Measurements from ENCODE around the gene RPS14. TPM values are rescaled to one million over a fixed set of nuclear protein-coding genes. Genes with fewer than 3 reads are reported as not detected.
"Not testable (repeated sequence)": the region's sequence is repeated elsewhere in the genome, so short reads cannot be mapped to it uniquely, and the experiment has no call there.

RPS14 gene
- total RNA-seq, 2 experiments from 2014 or later, result 3,748 to 3,882 TPM

DNA sequence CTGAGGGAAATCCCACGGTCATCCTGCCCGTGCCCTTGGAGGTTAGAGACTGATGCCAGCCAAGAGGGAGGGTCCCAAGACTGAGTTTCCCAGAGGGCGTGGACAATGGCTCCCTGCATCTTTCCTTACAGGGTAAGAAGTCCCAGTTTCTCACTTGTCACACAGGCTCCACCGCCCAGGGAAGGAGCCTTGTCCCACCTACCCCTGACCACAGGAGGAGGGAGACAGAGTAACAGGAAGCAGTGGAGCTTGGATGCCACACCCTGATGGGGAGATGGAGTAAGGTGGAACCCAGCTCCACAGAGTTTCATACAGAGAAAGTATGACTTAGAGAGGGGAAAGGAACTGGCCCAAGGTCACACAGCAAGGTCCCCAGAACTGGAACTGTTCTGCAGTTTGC, 27.5 kb downstream of the RPS14 start:
- Mint-ChIP-seq H3K27ac (no peak overlapping the region), H3K36me3 (no peaks in the 10 kb centered on the region), H3K4me3 (no peak overlapping the region), H3K27me3 (no peaks in the 10 kb centered on the region), H3K4me1 (ENCODE audit: low read depth) (no peaks in the 10 kb centered on the region), H3K9me3 (peaks cover 2% of the 10 kb centered on the region)
- intact Hi-C loops (cut with micrococcal nuclease), result no loop called here
- DNase-seq, result no peak
- ChIA-PET CTCF (interaction anchor here (1.6 kb wide), 1 partner anchor 14 kb away, joined by 3 read pairs; no protein-coding TSS in a partner anchor), POLR2A (no interaction called here)

DNA sequence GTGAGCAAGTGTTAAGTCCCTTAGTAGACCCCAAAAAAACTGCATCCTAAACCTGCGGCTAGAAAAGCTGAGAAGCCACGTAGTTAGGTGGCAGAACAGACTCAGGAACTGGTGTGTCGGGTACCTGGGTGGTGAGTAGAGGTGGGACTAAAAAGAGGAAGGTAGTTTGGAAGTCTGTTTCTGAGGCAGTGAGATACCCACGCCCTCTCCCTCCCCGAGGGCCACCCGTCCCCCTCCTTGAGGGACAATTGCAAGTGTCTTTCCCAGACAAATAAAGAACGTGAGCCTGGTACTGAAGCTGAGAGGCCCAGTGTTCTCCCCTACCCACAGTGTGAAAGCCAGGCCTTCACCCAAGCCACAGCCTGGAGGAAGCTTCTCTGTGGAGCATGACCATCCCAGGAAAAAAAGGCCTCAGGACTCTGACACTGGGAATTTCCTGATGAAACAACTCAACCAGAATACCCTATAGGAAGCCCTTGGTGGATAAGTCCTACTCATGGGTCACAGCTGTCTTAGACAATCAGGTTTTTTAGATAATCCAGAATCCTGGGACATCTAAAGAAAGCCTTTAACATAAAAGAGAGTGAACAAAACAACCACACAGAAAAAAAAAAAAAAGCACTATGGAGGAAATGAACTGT, 29.8 kb downstream of the RPS14 start:
- ChIA-PET POLR2A (no interaction called here), CTCF (interaction anchor here (1.4 kb wide), 1 partner anchor 16 kb away, joined by 5 read pairs; no protein-coding TSS in a partner anchor)
- Mint-ChIP-seq H3K9me3 (peaks cover 2% of the 10 kb centered on the region), H3K4me1 (ENCODE audit: low read depth) (no peaks in the 10 kb centered on the region), H3K4me3 (no peak overlapping the region), H3K27ac (no peak overlapping the region), H3K27me3 (no peaks in the 10 kb centered on the region), H3K36me3 (no peaks in the 10 kb centered on the region)
- DNase-seq, result no peak
- intact Hi-C loops (cut with micrococcal nuclease), result no loop called here

DNA sequence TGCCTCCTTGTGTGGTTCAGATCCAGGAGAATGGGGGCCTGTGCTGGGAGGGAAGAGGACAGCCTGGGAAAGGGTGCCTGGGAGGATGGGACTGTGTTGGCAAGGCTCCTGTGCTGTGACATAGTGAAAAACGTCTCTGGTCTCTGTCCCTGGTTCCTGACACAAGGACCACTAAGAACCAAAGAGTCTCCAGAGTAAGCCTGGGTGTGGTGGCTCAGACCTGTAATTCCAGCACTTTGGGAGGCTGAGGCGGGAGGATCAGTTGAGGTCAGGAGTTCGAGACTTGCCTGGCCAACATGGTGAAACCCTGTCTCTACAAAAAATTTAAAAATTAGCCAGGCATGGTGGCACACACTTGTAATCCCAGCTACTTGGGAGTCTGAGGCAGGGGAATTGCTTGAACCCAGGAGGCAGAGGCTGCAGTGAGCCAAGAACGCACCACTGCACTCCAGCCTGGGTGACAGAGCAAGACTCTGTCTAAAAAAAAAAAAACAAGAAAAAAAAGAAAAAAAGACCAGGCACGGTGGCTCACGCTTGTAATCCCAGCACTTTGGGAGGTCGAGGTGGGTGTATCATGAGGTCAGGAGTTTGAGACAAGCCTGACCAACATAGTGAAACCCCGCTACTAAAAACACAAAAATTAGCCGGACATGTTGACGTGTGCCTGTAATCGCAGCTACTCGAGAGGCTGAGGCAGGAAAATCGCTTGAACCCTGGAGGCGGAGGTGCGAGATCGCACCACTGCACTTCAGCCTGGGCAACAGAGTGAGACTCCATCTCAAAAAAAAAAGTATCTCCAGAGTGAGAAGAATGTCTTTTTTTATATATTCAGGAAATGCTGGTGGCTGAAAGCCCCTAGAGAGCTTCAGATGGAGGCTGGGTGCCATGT, 35.4 kb downstream of the RPS14 start:
- ChIA-PET CTCF (interaction anchor here (1.5 to 3.7 kb wide), 3 partner anchors 15 to 62 kb away, joined by 4 to 25 read pairs (median 13); partner anchors contain the start of gene RPS14), POLR2A (interaction anchor here (1.6 to 2.0 kb wide), 3 partner anchors 14 to 56 kb away, joined by 3 to 10 read pairs (median 6); partner anchors contain the start of gene TCOF1)
- H3K4me3 Mint-ChIP-seq, H3K9me3 Mint-ChIP-seq, DNase-seq, H3K27me3 Mint-ChIP-seq: not testable (repeated sequence)
- H3K36me3 Mint-ChIP-seq, result peaks cover 13% of the 10 kb centered on the region
- intact Hi-C loops (cut with micrococcal nuclease), result loop anchor here (2.0 to 5.0 kb wide), 3 partner anchors 412 to 863 kb away; partner anchors contain the start of genes CSNK1A1, HMGXB3 and TIGD6
- H3K4me1 Mint-ChIP-seq (ENCODE audit: low read depth), result peaks cover 36% of the 10 kb centered on the region
- peak overlapping the region; percentile 99 for H3K27ac Mint-ChIP-seq

DNA sequence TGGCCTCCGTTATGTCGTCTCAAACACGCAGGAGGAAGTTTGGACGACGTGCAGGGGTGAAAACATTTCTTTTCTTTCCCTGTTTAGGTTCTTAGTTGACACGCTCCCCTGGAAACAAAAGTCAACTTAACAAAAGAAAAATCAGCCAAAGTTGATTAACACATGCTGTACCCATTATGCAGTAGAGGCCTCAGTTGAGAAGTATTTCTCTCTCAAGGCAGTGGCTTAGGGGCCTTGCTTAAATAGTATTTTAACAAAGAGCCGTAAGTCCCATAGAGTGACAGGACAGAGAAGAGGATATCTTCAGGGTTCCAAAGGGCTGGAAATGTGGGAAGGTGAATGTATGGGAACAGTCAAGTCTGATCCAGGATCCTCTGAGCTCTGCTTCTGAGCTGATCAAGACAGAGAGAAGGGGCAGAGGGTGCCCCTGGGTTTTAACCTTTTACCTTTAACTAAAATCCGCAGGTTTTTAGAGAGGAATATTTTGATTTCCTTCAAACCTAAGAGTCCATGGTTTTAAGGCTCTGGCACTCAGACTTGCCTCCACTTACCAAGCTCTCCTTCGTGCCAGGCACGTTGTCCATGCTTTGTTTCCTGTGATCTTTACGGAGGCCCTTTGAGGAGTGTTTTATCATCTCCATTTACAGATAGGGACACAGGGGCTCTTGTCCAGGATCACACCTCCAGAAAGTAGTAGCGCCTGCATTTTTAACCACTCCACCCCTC, 36.2 kb downstream of the RPS14 start:
- H3K9me3 Mint-ChIP-seq, result no peaks in the 10 kb centered on the region
- peak overlapping the region; percentile 97 for H3K4me3 Mint-ChIP-seq
- H3K36me3 Mint-ChIP-seq, result peaks cover 18% of the 10 kb centered on the region
- H3K4me1 Mint-ChIP-seq (ENCODE audit: low read depth), result peaks cover 39% of the 10 kb centered on the region
- no peaks in the 10 kb centered on the region for H3K27me3 Mint-ChIP-seq
- POLR2A ChIA-PET, result interaction anchor here (0.6 to 2.0 kb wide), 11 partner anchors 12 to 291 kb away, joined by 3 to 10 read pairs (median 5); partner anchors contain the start of gene TCOF1
- intact Hi-C loops (cut with micrococcal nuclease), result loop anchor here (2.0 to 5.0 kb wide), 3 partner anchors 411 to 863 kb away; partner anchors contain the start of genes CSNK1A1, HMGXB3 and TIGD6
- CTCF ChIA-PET, result interaction anchor here (0.6 to 3.7 kb wide), 8 partner anchors 14 to 839 kb away, joined by 3 to 25 read pairs (median 4); partner anchors contain the start of gene RPS14
- no peak for DNase-seq
- H3K27ac Mint-ChIP-seq, result peak overlapping the region; percentile 99

DNA sequence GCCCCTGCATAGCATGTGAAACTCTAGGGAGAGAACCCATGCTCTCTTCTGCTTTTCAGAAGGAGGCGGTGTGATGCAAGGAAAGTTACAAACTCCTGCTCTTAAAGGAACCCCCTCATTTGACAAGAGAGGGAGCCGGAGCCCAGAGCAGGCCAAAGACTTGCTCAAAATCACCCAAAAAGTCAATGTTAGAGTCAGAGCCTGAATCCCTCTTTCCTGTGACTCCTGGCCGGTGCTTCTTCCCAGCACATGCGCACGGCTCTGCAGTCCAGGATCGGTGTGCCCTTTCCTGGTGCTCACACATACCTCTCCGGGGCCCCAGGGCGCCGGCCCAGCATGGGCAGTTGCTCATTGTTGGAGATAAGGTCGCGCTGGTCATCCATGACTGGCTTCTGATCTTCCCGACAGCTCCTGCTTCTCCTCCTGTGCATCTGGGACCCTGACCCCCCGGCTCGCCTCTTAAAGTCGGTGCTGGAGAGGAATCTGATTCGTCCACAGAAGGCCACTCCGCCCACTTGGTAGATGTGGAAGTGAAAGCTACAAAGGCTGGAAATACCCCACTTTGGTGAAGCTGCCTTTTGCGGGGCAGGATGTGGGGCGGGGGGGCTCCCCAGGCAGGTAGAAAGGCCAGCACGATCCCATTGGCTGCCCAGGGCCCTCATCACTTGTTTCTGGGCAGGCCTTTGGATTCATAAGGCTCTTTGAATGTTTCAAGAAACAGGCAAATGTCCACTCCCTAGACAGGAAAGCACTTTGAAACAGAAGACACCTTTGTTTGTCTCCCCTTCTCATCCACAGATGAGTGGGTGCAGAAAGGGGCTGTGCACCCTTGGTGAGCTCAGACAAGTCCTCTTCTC, 37.0 kb downstream of the RPS14 start, which contains the start of gene CD74:
Gene CD74, minus strand, starts transcription at position 592 of the 857 bp plus-strand sequence. Its CDS starts 161 bp downstream, at position 431.
- Mint-ChIP-seq H3K4me3 (peak within 1 kb of the TSS; percentile 97), H3K27me3 (no peaks in the 10 kb centered on the region), H3K27ac (peak within 1 kb of the TSS; percentile 99), H3K9me3 (no peaks in the 10 kb centered on the region), H3K4me1 (ENCODE audit: low read depth) (peaks cover 39% of the 10 kb centered on the region), H3K36me3 (peaks cover 18% of the 10 kb centered on the region)
- ChIA-PET CTCF (interaction anchor here (0.6 to 3.7 kb wide), 9 partner anchors 13 to 840 kb away, joined by 3 to 25 read pairs (median 3); partner anchors contain the start of gene RPS14), POLR2A (interaction anchor here (0.6 to 2.0 kb wide), 11 partner anchors 11 to 292 kb away, joined by 3 to 10 read pairs (median 5); partner anchors contain the start of gene TCOF1)
- intact Hi-C loops (cut with micrococcal nuclease), result loop anchor here (1.0 to 5.0 kb wide), 6 partner anchors 24 to 862 kb away; partner anchors contain the start of genes CSNK1A1, HMGXB3, TCOF1 and TIGD6
- DNase-seq, result peak; percentile 97

DNA sequence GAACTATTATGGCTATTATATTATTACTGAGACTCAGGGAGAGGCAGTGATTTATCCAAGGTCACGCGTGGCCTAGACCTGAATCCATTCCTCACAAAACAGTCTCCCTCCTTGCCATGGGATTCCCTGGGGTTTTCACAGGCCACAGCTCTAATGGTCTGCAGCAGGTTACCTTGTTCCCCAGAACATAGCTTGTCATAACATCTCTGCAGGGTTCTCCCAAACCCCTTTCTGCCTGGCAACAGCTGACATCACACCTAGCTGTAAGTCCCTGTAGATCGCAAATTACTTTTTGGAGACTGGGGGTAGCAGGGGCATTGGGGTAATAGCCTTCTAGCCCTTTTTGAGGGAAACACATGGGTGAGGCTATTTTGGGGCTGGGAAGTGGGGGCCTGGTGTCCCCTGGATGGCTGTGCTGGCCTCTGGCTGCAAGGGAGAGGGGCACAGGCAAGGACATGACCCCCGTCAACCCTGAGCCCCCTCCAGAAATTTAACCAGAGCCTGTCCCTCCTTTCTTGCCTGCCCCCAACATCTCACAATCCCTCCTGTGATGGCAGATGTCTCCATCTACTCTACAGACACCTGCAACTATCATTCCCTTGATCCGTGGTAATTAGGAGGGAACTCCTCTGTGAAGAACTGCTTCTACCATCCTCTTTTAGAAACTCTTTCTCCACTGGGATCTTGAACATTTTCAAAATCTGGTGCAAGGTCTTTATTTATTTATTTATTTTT, 38.1 kb downstream of the RPS14 start:
- peak overlapping the region; percentile 97 for H3K4me3 Mint-ChIP-seq
- ChIA-PET CTCF (interaction anchor here (0.6 to 3.7 kb wide), 5 partner anchors 13 to 1055 kb away, joined by 3 to 25 read pairs (median 10); partner anchors contain the start of gene RPS14), POLR2A (interaction anchor here (0.8 to 1.9 kb wide), 6 partner anchors 9 to 31 kb away, joined by 3 to 6 read pairs (median 4); no protein-coding TSS in a partner anchor)
- H3K4me1 Mint-ChIP-seq (ENCODE audit: low read depth), result peaks cover 39% of the 10 kb centered on the region
- no peaks in the 10 kb centered on the region for H3K9me3 Mint-ChIP-seq
- intact Hi-C loops (cut with micrococcal nuclease), result loop anchor here (5.0 kb wide), 2 partner anchors 409 to 666 kb away; partner anchors contain the start of genes HMGXB3 and TIGD6
- H3K27ac Mint-ChIP-seq, result peak overlapping the region; percentile 99
- peaks cover 22% of the 10 kb centered on the region for H3K36me3 Mint-ChIP-seq
- peak; percentile 80 for DNase-seq
- no peaks in the 10 kb centered on the region for H3K27me3 Mint-ChIP-seq

DNA sequence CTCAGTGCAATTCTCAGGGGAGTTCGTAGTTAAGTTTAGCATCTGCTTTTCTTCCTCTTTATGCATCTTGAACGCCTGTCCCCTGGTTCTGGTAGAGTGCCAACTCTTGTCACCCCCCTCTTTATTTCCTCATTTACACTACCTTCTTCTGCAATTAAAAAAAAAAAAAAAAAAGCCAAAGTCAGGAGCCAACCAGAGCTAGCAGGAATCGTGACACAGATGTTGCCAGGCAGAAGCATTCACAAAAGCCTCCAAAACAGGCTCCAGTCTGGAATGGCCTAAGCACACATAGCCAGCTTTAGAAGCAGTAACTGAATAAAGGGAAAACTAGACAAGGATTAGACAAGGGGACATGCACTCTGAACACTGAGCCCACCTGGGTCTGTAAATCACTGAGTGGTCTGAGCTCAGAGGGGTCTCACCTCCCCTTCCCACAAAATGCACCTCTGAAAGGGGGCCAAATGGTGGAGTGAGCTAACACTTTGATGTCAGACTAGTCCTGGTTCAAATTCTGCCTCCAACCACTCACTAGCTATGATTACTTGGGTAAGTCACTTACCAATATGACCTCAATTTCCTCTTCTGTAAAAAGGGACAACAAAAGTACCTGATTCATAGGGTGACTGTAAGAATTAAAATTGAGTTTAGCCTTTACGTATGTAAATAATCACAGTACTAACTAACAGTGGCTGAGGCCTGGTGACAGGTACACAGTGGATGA, 38.9 kb downstream of the RPS14 start:
- Mint-ChIP-seq H3K27ac (peak overlapping the region; percentile 99), H3K4me3 (peak overlapping the region; percentile 97), H3K27me3 (no peaks in the 10 kb centered on the region), H3K4me1 (ENCODE audit: low read depth) (peaks cover 39% of the 10 kb centered on the region), H3K36me3 (peaks cover 26% of the 10 kb centered on the region), H3K9me3 (no peaks in the 10 kb centered on the region)
- peak; percentile 60 for DNase-seq
- CTCF ChIA-PET, result interaction anchor here (0.6 to 3.7 kb wide), 5 partner anchors 12 to 1054 kb away, joined by 3 to 25 read pairs (median 10); partner anchors contain the start of gene RPS14
- intact Hi-C loops (cut with micrococcal nuclease), result loop anchor here (5.0 kb wide), 2 partner anchors 408 to 667 kb away; partner anchors contain the start of genes HMGXB3 and TIGD6
- POLR2A ChIA-PET, result interaction anchor here (0.6 to 1.7 kb wide), 8 partner anchors 9 to 1341 kb away, joined by 3 to 6 read pairs (median 4); no protein-coding TSS in a partner anchor

DNA sequence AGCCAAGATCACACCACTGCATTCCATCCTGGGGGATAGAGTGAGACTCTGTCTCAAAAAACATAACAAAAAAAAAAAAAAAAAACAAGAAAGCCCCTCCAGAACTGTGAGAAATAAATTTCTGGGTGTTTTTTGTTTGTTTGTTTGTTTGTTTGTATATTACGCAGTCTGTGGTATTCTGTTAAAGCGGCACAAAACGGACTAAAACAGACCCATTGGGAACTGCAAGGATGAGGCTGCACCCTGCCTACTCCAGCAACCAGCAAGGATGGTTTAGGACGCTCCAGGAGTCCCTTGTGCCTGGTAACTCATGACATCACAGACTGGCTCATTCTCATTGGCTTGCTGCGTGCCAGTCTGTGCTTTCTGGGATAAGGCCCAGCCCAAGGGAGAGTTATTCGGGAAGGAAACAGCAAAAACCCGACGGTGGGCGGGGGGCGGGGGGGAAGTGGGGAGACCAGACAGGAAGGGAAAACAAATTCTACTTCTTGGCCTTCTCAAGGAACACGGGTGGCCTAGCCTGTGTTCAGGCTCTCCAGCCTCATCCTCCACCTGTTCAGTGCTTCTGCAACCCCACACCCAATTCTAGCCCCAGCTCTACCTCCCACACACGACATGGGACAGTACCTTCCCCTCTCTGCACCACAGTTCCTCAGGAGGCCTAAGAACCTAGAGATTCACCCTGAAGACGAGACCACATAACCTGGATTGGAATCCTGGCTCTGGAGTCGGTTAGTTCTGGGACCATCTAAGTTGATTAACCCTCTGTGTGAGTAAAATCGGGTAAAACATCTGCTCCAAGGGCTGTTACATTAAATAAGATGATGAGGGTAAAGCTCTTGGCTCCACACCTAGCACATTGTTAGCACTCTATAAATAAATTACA, 39.7 kb downstream of the RPS14 start:
- H3K27ac Mint-ChIP-seq, result peak overlapping the region; percentile 99
- peaks cover 30% of the 10 kb centered on the region for H3K36me3 Mint-ChIP-seq
- H3K4me1 Mint-ChIP-seq (ENCODE audit: low read depth), result peaks cover 39% of the 10 kb centered on the region
- CTCF ChIA-PET, result interaction anchor here (1.6 to 3.7 kb wide), 3 partner anchors 11 to 40 kb away, joined by 10 to 25 read pairs (median 21); partner anchors contain the start of gene RPS14
- intact Hi-C loops (cut with micrococcal nuclease), result loop anchor here (5.0 kb wide), 2 partner anchors 408 to 667 kb away; partner anchors contain the start of genes HMGXB3 and TIGD6
- peak; percentile 70 for DNase-seq
- POLR2A ChIA-PET, result interaction anchor here (0.6 to 1.7 kb wide), 6 partner anchors 8 to 1341 kb away, joined by 3 to 6 read pairs (median 4); no protein-coding TSS in a partner anchor
- peak overlapping the region; percentile 97 for H3K4me3 Mint-ChIP-seq
- no peaks in the 10 kb centered on the region for H3K9me3 Mint-ChIP-seq
- no peaks in the 10 kb centered on the region for H3K27me3 Mint-ChIP-seq

All from activated CD4-positive, alpha-beta memory T cell treated with anti-CD3 and anti-CD28 coated beads for 36 hours (primary cell).